SK-N-SH (cell line): ENCODE results near the gene POLE2. TPM values are rescaled to one million over a fixed set of nuclear protein-coding genes. Genes with fewer than 3 reads are reported as not detected.

Experiments
- CTCF ChIA-PET: fragments of 300-600, 350-600 bp; formaldehyde crosslinking; extraction: SDS; loops from one replicate; lab custom pipeline; 2021; lab: Yijun Ruan, JAX
- POLR2A ChIA-PET: fragments of 350-600 bp; sonication (Branson Sonifier 250); formaldehyde crosslinking; extraction: SDS; loops from one replicate; lab custom pipeline; 2020; ENCODE audit warnings: antibody characterized with exemption, inconsistent platforms; lab: Yijun Ruan, JAX
- DNase-seq: peaks from one replicate; pipeline ENCODE4 v3.0.0; 2012
- H2AFZ ChIP-seq: fragments of 200-600 bp; sonication (generic); 2 replicates; pipeline ENCODE4 v1.8.1; 2016; ENCODE audit warnings: antibody characterized with exemption, mild to moderate bottlenecking, low read depth
- H3F3A ChIP-seq: fragments of 200-600 bp; sonication (generic); replicated peaks from 2 replicates; pipeline ENCODE3; 2016; ENCODE audit warnings: antibody characterized with exemption, mild to moderate bottlenecking; ENCODE audit not compliant: insufficient read depth
- H3K27ac ChIP-seq, 2 experiments: fragments of 200-500 bp in 1 of 2; fragments of 200-600 bp in 1 of 2; sonication (Bioruptor generic) in 1 of 2; sonication (generic), shearing (Covaris generic) in 1 of 2; 2 replicates each; pipeline versions ENCODE4 v1.5.1 to v1.6.1; 2014 to 2016; ENCODE audit warnings: low read depth in 2 of 2, inconsistent platforms in 1 of 2, low read length in 1 of 2, mild to moderate bottlenecking in 1 of 2, mixed read lengths in 1 of 2
- H3K27me3 ChIP-seq: fragments of 200-600 bp; sonication (generic), shearing (Covaris generic); 2 replicates; pipeline ENCODE4 v1.6.1; 2016; ENCODE audit warnings: mixed run types; ENCODE audit not compliant: insufficient read depth
- H3K36me3 ChIP-seq, 2 experiments: fragments of 200-500 bp in 1 of 2; fragments of 200-600 bp in 1 of 2; sonication (Bioruptor generic) in 1 of 2; sonication (generic) in 1 of 2; replicated peaks in 1 of 2; 2 replicates each; pipeline versions ENCODE3 to v1.5.1; 2014 to 2016; ENCODE audit warnings: low read length in 1 of 2, mild to moderate bottlenecking in 1 of 2; ENCODE audit not compliant: insufficient read depth in 2 of 2, control insufficient read depth in 1 of 2
- H3K4me1 ChIP-seq, 2 experiments: fragments of 200-500 bp in 1 of 2; fragments of 200-600 bp in 1 of 2; sonication (Bioruptor generic) in 1 of 2; sonication (generic), shearing (Covaris generic) in 1 of 2; 2 replicates each; pipeline versions ENCODE4 v1.5.1 to v1.6.1; 2014 to 2016; ENCODE audit warnings: low read depth in 1 of 2, low read length in 1 of 2, mixed run types in 1 of 2; ENCODE audit not compliant: insufficient read depth in 2 of 2, control insufficient read depth in 1 of 2
- H3K4me2 ChIP-seq: fragments of 200-600 bp; sonication (generic), shearing (Covaris generic); 2 replicates; pipeline ENCODE4 v1.6.1; 2017; ENCODE audit warnings: mixed run types
- H3K4me3 ChIP-seq, 2 experiments: fragments of 200-500 bp in 1 of 2; fragments of 200-600 bp in 1 of 2; sonication (Bioruptor generic) in 1 of 2; sonication (generic), shearing (Covaris generic) in 1 of 2; 2 replicates each; pipeline versions ENCODE4 v1.5.1 to v1.8.1; 2014 to 2016; ENCODE audit warnings: low read depth in 2 of 2, inconsistent platforms in 1 of 2, low read length in 1 of 2, mild to moderate bottlenecking in 1 of 2, mixed read lengths in 1 of 2, moderate library complexity in 1 of 2
- H3K79me2 ChIP-seq: fragments of 200-600 bp; sonication (generic); 2 replicates; pipeline ENCODE4 v1.8.1; 2017; ENCODE audit warnings: mild to moderate bottlenecking; ENCODE audit not compliant: insufficient read depth
- H3K9ac ChIP-seq: fragments of 200-600 bp; sonication (generic); 2 replicates; pipeline ENCODE4 v1.6.1; 2017; ENCODE audit warnings: mixed run types
- H3K9me2 ChIP-seq: fragments of 200-600 bp; sonication (generic); 2 replicates; pipeline ENCODE4 v1.6.1; 2017; ENCODE audit warnings: mixed run types
- H3K9me3 ChIP-seq: fragments of 200-600 bp; sonication (generic); 2 replicates; pipeline ENCODE4 v1.6.1; 2017; ENCODE audit warnings: mixed run types, mild to moderate bottlenecking, moderate library complexity
- H4K20me1 ChIP-seq: fragments of 200-600 bp; sonication (generic); 2 replicates; pipeline ENCODE4 v1.6.1; 2017; ENCODE audit warnings: mild to moderate bottlenecking, mixed run types; ENCODE audit not compliant: insufficient read depth
- ELF1 ChIP-seq: IDR thresholded peaks from 2 replicates; pipeline ENCODE4 v1.4.0; 2012
- FOSL2 ChIP-seq: IDR thresholded peaks from 2 replicates; pipeline ENCODE4 v1.4.0; 2012; ENCODE audit warnings: low read depth, mild to moderate bottlenecking, moderate library complexity, borderline replicate concordance
- FOXM1 ChIP-seq: IDR thresholded peaks from 2 replicates; pipeline ENCODE4 v1.4.0; 2012; ENCODE audit warnings: low read depth, mild to moderate bottlenecking
- GATA2 ChIP-seq: sonication (generic); formaldehyde crosslinking; IDR thresholded peaks from 2 replicates; pipeline ENCODE4 v1.5.0; 2020; ENCODE audit warnings: mild to moderate bottlenecking, missing genetic modification reagents
- MXI1 ChIP-seq: IDR thresholded peaks from 2 replicates; pipeline ENCODE4 v1.6.1; 2012; ENCODE audit warnings: mild to moderate bottlenecking, low read depth, low read length, improper control_type of control experiment
- NRF1 ChIP-seq: IDR thresholded peaks from 2 replicates; pipeline ENCODE4 v1.6.1; 2012; ENCODE audit warnings: low read depth, mild to moderate bottlenecking, low read length
- POLR2AphosphoS5 ChIP-seq: IDR thresholded peaks from 2 replicates; pipeline ENCODE4 v1.6.1; 2012; ENCODE audit warnings: low read depth, low read length
- RAD21 ChIP-seq: IDR thresholded peaks from 2 replicates; pipeline ENCODE4 v1.6.1; 2012; ENCODE audit warnings: mild to moderate bottlenecking, low read length
- RXRA ChIP-seq: IDR thresholded peaks from 2 replicates; pipeline ENCODE4 v1.4.0; 2012; ENCODE audit warnings: low read depth, mild to moderate bottlenecking, borderline replicate concordance
- SMC3 ChIP-seq: IDR thresholded peaks from 2 replicates; pipeline ENCODE4 v1.6.1; 2012; ENCODE audit warnings: low read depth, low read length, improper control_type of control experiment
- TAF1 ChIP-seq: IDR thresholded peaks from 2 replicates; pipeline ENCODE4 v1.6.1; 2012; ENCODE audit warnings: low read depth, mild to moderate bottlenecking, low read length, moderate library complexity, borderline replicate concordance
- TCF12 ChIP-seq: IDR thresholded peaks from 2 replicates; pipeline ENCODE4 v1.4.0; 2012
- USF1 ChIP-seq: IDR thresholded peaks from 2 replicates; pipeline ENCODE4 v1.4.0; 2012; ENCODE audit warnings: low read depth, borderline replicate concordance
- WGBS: methylation state at CpG from one replicate; pipeline ENCODE4 v1.1.6; 2017; ENCODE audit warnings: low lambda C conversion rate; 5-methylcytosine and 5-hydroxymethylcytosine counted together
- polyA plus RNA-seq, 3 experiments: library from polyadenylated mRNA; depleted of rRNA; stranded (reverse); fragments of >200 nt; gene quantifications; 2 replicates each; pipeline ENCODE4 v1.2.3, GENCODE V29; 2012
- TF ChIP-seq, protein P1 (sequence below): IDR thresholded peaks from 2 replicates; pipeline ENCODE4 v1.4.0; 2012; ENCODE audit warnings: low read depth
- TF ChIP-seq, protein P2 (sequence below): IDR thresholded peaks from 2 replicates; pipeline ENCODE4 v1.6.1; 2012; ENCODE audit warnings: mild to moderate bottlenecking, low read depth, low read length, moderate library complexity
- TF ChIP-seq, protein P3 (sequence below): IDR thresholded peaks from 2 replicates; pipeline ENCODE4; 2012
- TF ChIP-seq, protein P4 (sequence below): IDR thresholded peaks from 2 replicates; pipeline ENCODE4 v1.4.0; 2012; ENCODE audit warnings: low read depth, borderline replicate concordance

Gene POLE2
- polyA plus RNA-seq, 1 of the 3 experiments (the other 2 are of a cell fraction) = 8.5 TPM

DNA sequence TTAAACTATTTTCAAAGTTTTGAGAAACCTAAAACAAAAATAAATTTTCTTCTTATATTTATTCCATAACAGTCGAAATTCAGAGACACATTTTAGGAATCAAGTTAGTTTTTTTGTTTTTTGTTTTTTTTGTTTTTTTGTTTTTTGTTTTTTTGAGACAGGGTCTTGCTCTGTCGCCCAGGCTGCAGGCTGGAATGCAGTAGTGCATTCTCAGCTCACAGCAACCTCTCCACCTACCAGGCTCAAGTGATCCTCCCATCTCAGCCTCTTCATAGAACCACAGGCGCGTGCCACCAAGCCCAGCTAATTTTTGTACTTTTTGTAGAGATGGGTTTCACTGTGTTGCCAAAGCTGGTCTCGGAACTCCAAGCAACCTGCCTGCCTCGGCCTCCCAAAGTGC is 34.5 kb downstream of the POLE2 start:
- WGBS = 95% methylated on average over 6 of the region's 6 CpGs
- Histone ChIP-seq H3K4me2 (no peak overlapping the region), H2AFZ (no peak overlapping the region), H3K36me3 (peaks cover 10 to 14% of the 10 kb centered on the region in 2 experiments), H3K27ac (no peak overlapping the region), H3K4me3 (no peak overlapping the region), H3F3A (peaks cover 4% of the 10 kb centered on the region), H4K20me1 (no peaks in the 10 kb centered on the region), H3K9me2 (no peaks in the 10 kb centered on the region), H3K9ac (no peak overlapping the region), H3K4me1 (no peaks in the 10 kb centered on the region), H3K27me3 (no peaks in the 10 kb centered on the region), H3K79me2 (peaks cover 9% of the 10 kb centered on the region; the same call in 1 of the 2 replicates), H3K9me3 (no peaks in the 10 kb centered on the region)
- CTCF ChIA-PET = no interaction called here
- TF ChIP-seq NRF1 (no peak), MXI1 (no peak), ELF1 (no peak), POLR2AphosphoS5 (no peak), TCF12 (no peak), GATA2 (no peak), RXRA (no peak), FOXM1 (no peak), FOSL2 (no peak), SMC3 (no peak), USF1 (no peak), TAF1 (no peak), RAD21 (no peak)
- TF ChIP-seq, protein P1, sequence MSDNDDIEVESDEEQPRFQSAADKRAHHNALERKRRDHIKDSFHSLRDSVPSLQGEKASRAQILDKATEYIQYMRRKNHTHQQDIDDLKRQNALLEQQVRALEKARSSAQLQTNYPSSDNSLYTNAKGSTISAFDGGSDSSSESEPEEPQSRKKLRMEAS = no peak
- TF ChIP-seq, protein P2, sequence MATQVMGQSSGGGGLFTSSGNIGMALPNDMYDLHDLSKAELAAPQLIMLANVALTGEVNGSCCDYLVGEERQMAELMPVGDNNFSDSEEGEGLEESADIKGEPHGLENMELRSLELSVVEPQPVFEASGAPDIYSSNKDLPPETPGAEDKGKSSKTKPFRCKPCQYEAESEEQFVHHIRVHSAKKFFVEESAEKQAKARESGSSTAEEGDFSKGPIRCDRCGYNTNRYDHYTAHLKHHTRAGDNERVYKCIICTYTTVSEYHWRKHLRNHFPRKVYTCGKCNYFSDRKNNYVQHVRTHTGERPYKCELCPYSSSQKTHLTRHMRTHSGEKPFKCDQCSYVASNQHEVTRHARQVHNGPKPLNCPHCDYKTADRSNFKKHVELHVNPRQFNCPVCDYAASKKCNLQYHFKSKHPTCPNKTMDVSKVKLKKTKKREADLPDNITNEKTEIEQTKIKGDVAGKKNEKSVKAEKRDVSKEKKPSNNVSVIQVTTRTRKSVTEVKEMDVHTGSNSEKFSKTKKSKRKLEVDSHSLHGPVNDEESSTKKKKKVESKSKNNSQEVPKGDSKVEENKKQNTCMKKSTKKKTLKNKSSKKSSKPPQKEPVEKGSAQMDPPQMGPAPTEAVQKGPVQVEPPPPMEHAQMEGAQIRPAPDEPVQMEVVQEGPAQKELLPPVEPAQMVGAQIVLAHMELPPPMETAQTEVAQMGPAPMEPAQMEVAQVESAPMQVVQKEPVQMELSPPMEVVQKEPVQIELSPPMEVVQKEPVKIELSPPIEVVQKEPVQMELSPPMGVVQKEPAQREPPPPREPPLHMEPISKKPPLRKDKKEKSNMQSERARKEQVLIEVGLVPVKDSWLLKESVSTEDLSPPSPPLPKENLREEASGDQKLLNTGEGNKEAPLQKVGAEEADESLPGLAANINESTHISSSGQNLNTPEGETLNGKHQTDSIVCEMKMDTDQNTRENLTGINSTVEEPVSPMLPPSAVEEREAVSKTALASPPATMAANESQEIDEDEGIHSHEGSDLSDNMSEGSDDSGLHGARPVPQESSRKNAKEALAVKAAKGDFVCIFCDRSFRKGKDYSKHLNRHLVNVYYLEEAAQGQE = no peak
- TF ChIP-seq, protein P3, sequence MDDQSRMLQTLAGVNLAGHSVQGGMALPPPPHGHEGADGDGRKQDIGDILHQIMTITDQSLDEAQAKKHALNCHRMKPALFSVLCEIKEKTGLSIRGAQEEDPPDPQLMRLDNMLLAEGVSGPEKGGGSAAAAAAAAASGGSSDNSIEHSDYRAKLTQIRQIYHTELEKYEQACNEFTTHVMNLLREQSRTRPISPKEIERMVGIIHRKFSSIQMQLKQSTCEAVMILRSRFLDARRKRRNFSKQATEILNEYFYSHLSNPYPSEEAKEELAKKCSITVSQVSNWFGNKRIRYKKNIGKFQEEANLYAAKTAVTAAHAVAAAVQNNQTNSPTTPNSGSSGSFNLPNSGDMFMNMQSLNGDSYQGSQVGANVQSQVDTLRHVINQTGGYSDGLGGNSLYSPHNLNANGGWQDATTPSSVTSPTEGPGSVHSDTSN = no peak
- TF ChIP-seq, protein P4, sequence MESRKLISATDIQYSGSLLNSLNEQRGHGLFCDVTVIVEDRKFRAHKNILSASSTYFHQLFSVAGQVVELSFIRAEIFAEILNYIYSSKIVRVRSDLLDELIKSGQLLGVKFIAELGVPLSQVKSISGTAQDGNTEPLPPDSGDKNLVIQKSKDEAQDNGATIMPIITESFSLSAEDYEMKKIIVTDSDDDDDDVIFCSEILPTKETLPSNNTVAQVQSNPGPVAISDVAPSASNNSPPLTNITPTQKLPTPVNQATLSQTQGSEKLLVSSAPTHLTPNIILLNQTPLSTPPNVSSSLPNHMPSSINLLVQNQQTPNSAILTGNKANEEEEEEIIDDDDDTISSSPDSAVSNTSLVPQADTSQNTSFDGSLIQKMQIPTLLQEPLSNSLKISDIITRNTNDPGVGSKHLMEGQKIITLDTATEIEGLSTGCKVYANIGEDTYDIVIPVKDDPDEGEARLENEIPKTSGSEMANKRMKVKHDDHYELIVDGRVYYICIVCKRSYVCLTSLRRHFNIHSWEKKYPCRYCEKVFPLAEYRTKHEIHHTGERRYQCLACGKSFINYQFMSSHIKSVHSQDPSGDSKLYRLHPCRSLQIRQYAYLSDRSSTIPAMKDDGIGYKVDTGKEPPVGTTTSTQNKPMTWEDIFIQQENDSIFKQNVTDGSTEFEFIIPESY = no peak
- no peak for DNase-seq
- POLR2A ChIA-PET = no interaction called here
